HG03439 (cell line): ENCODE results near the gene MGLL.
"Not testable (repeated sequence)": the region's sequence is repeated elsewhere in the genome, so short reads cannot be mapped to it uniquely, and the experiment has no call there.

Experiments
- ATAC-seq: cut with Tn5 transposase; IDR thresholded peaks from one replicate; pipeline ENCODE4 v1.9.1; 2021; ENCODE audit warnings: mild to moderate bottlenecking, moderate library complexity; ENCODE audit not compliant: unreplicated experiment

The MGLL gene

DNA sequence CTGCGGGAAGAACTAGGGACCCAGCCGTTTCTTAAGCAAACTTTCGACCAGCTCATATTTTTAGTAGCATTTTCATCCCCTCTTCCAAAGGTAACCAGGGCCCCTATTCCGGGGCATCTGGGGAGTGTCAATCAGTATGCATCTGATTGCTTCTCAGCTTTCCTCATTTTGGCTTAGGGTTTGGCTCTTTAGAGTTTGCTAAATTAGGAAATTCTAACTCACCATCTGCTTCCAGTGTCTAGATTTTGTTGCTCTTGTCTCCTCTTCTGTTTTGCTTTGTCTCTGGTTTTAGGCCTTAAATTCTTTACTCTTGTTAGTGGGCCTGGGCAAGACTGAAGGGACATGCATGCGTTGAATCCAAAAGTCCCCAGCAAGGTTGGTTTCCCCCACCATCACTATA, 159.2 kb downstream of the MGLL start:
- no peak for ATAC-seq

GRCh38 chr3:127662001-127662469, 160.3 kb downstream of the MGLL start:
- no peak for ATAC-seq

- ATAC-seq: no peak
Observed at GRCh38 chr3:127661600-127661999, 160.7 kb downstream of the MGLL start.

GRCh38 chr3:127660621-127661251, 161.6 kb downstream of the MGLL start:
- no peak for ATAC-seq

GRCh38 chr3:127658234-127658633, 164.1 kb downstream of the MGLL start:
- ATAC-seq: no peak

- no peak for ATAC-seq
Observed at GRCh38 chr3:127656906-127657305, 165.4 kb downstream of the MGLL start.

GRCh38 chr3:127655641-127656040, 166.7 kb downstream of the MGLL start:
- ATAC-seq: no peak

GRCh38 chr3:127654993-127655392, 167.3 kb downstream of the MGLL start:
- ATAC-seq: not testable (repeated sequence)

DNA sequence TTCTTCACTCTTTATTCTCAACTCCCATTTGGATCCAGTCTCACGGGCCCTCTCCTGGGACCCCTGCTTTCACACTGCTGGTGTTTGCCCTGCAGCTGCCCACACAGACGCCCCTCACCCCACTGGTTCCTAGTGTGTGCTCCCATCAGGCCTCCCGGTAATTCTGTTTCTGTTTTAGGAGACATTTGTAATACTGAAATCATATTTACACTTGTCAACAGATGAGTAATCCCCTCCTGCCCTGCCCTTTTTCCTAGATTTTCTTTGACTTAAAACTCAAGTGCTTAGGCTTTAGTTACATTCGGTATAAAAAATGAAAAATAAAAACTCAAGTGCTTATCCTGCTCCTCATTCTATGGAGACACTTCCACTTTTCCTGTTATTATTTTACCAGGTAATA, 167.9 kb downstream of the MGLL start:
- ATAC-seq: no peak

- ATAC-seq: no peak
Observed at GRCh38 chr3:127652246-127652995, 169.9 kb downstream of the MGLL start.

GRCh38 chr3:127651516-127652172, 170.7 kb downstream of the MGLL start:
- no peak for ATAC-seq

GRCh38 chr3:127650236-127650635, 172.1 kb downstream of the MGLL start:
- no peak for ATAC-seq

- ATAC-seq: no peak
Observed at GRCh38 chr3:127647845-127648204, 174.5 kb downstream of the MGLL start.

DNA sequence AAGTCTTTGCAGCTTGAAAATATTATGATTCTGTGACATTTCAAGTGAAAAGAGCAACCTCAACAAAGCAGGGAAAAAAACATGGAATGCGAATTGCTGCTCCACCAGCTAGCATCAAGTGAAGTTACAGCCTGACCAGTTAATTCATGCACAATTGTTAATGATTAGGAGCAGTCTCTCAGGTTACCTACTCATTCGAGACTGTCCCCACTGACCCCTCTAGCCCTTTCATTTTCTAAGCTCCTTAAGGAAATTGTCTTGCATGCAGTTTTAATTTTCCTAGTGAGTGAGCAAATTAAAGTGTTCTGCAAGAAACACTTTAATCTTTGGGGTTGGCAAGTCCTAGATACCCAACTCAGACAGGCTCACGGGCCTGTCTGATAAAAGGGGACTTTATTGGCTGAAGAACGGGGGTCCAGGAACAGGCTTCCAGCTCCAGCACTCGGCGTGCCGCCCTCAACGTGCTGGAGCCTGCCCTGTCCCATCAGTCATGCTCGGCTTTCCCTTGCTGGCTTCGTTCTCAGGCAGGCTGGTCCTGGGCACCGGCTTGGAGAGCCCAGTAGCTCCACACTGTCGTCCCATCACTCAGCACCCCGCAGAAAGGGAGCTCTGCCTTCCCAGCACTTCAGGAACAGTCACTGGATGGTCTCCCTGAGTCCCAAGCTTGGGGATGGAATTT, 175.0 kb downstream of the MGLL start:
- ATAC-seq: no peak

GRCh38 chr3:127646501-127647046, 175.7 kb downstream of the MGLL start:
- ATAC-seq: no peak

- no peak for ATAC-seq
Observed at GRCh38 chr3:127645371-127646015, 176.8 kb downstream of the MGLL start.

- ATAC-seq: no peak
Observed at GRCh38 chr3:127644641-127645370, 177.5 kb downstream of the MGLL start.

DNA sequence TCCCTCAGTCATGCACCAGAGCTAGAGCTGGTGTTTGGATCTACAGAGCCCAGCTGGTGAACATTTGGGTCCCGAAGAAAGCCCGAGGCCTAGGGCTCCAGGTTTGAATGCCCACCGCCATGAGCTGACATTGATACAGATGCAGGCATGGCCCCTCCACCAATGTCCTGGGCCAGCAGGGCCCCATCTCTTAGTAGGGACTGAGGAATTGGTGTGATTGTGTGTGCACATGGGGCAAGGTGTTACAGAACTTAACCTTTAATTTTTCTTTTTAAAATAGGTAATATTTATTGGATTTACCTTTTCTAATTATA, 182.3 kb downstream of the MGLL start:
- no peak for ATAC-seq

GRCh38 chr3:127639173-127640041, 182.9 kb downstream of the MGLL start:
- no peak for ATAC-seq
